Activated CD8-positive, alpha-beta memory T cell treated with anti-CD3 and anti-CD28 coated beads for 36 hours (primary cell): ENCODE data around the gene KDM4C. TPM values are rescaled to one million over a fixed set of nuclear protein-coding genes. Genes with fewer than 3 reads are reported as not detected.

Experiments
- total RNA-seq, 2 experiments: library from RNA; stranded (reverse); gene quantifications; one replicate each; pipeline ENCODE4 v1.2.3, GENCODE V29; 2021

Gene KDM4C
- total RNA-seq, 2 experiments from 2014 or later = 24.8 to 25.9 TPM

Other genes starting within 250 kb of the KDM4C start
- 1 to 10 TPM; 3.1 to 4.1 TPM for gene GLDC, start 112.2 kb upstream of the KDM4C start, total RNA-seq